DND-41 (cell line): ENCODE results near the gene P2RX5.

ENCODE experiments used
- CTCF ChIP-seq: IDR thresholded peaks from 2 replicates; pipeline ENCODE4 v1.5.1; 2012; ENCODE audit warnings: borderline replicate concordance, low read length, moderate library complexity, mild to moderate bottlenecking; ENCODE audit not compliant: poor library complexity, severe bottlenecking; ENCODE audit errors: extremely low read depth
- EZH2 ChIP-seq: IDR thresholded peaks from 3 replicates; pipeline ENCODE4 v1.6.1; 2012; ENCODE audit warnings: borderline replicate concordance, low read depth, mild to moderate bottlenecking, moderate library complexity, low read length, inconsistent platforms; ENCODE audit not compliant: severe bottlenecking

- TF ChIP-seq CTCF, result no peak
- no peak for TF ChIP-seq EZH2
Measured at GRCh38 chr17:3690094-3690715, 5.8 kb downstream of the P2RX5 start.
